ENCODE results near the gene CHST12.

DNA sequence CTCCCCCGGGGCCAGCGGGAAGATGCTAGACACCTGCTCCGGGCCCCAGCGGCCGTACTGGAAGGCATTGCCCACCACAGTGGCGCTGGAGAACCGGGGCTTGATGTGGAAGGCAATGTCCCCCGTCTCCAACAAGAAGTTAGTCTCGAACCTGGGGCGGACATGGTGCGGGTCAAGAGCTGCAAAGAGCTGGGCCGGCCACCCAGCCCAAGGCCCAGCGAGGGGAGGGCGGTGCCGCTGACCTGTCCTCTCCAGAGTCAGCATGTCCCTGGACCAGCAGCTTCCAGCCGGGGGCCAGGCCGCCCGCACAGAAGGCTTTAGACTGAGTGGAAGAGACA is 72.2 kb downstream of the CHST12 start:
- TF ChIP-seq GATA2 (IDR thresholded peaks at IDR 0.05; ENCODE audit: low read depth, low read length) (no peak), GATA3 (IDR thresholded peaks at IDR 0.05; ENCODE audit: low read depth, low read length) (no peak)

Measured in SH-SY5Y (cell line).